Progenitor cell of endocrine pancreas (in vitro differentiated cells): Measurements from ENCODE around the gene REST. TPM values are rescaled to one million over a fixed set of nuclear protein-coding genes. Genes with fewer than 3 reads are reported as not detected.
A peak's percentile ranks its signal among the peaks of the same experiment; 100 is the strongest.

Source experiments
- DNase-seq: peaks from one replicate; pipeline ENCODE4 v3.0.0; 2021; ENCODE audit warnings: low spot score; ENCODE audit not compliant: unreplicated experiment
- H3K27ac Mint-ChIP-seq: 2 replicates; pipeline ENCODE4 v1.8.0; 2021; ENCODE audit warnings: mild to moderate bottlenecking, moderate library complexity, mixed read lengths
- H3K27me3 Mint-ChIP-seq: 2 replicates; pipeline ENCODE4 v1.8.0; 2021; ENCODE audit warnings: mixed read lengths
- H3K36me3 Mint-ChIP-seq: 2 replicates; pipeline ENCODE4 v1.8.0; 2022; ENCODE audit warnings: mixed read lengths; ENCODE audit not compliant: insufficient read depth
- H3K4me1 Mint-ChIP-seq: 2 replicates; pipeline ENCODE4 v1.8.0; 2021; ENCODE audit warnings: low read depth, mixed read lengths
- H3K4me3 Mint-ChIP-seq: 2 replicates; pipeline ENCODE4 v1.8.0; 2021; ENCODE audit warnings: low read depth, mild to moderate bottlenecking, moderate library complexity, mixed read lengths
- H3K9me3 Mint-ChIP-seq: 2 replicates; pipeline ENCODE4 v1.8.0; 2021; ENCODE audit warnings: low read depth, mixed read lengths
- CTCF ChIP-seq: fragments of 200-600 bp; sonication (generic); IDR thresholded peaks from one replicate; pipeline ENCODE4 v1.5.0; 2021; ENCODE audit warnings: antibody characterized with exemption, mild to moderate bottlenecking; ENCODE audit not compliant: unreplicated experiment
- total RNA-seq: library from RNA; stranded (reverse); gene quantifications from 2 replicates; pipeline ENCODE4 v1.2.1, GENCODE V29; 2021

Gene REST
- total RNA-seq, 1 donor from 2014 or later, result 95.7 TPM

DNA sequence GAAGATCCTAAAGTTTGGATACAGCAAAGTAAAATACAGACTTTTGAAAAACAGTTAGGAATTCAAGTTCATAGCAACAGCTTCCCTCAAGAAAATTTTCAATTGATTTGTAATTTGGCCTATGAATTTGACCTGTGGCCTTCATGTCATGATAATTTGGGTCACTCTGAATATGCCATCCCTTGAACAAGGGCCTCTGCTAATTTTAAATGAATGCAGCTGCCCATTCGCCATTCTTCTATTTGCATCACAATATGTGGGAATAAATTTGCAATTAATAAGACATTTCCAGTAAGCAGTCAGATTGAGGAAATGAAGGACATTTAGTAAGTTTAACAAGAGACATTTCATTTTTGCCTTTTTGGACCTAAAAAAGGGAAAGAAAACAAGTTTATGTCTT is 1.9 kb upstream of the REST start:
- Mint-ChIP-seq H3K36me3 (peaks cover 2% of the 10 kb centered on the region), H3K27ac (no peak overlapping the region), H3K4me3 (no peak overlapping the region), H3K27me3 (peaks cover 21% of the 10 kb centered on the region), H3K4me1 (peaks cover 18% of the 10 kb centered on the region), H3K9me3 (no peaks in the 10 kb centered on the region)
- DNase-seq, result no peak
- TF ChIP-seq CTCF, result no peak

DNA sequence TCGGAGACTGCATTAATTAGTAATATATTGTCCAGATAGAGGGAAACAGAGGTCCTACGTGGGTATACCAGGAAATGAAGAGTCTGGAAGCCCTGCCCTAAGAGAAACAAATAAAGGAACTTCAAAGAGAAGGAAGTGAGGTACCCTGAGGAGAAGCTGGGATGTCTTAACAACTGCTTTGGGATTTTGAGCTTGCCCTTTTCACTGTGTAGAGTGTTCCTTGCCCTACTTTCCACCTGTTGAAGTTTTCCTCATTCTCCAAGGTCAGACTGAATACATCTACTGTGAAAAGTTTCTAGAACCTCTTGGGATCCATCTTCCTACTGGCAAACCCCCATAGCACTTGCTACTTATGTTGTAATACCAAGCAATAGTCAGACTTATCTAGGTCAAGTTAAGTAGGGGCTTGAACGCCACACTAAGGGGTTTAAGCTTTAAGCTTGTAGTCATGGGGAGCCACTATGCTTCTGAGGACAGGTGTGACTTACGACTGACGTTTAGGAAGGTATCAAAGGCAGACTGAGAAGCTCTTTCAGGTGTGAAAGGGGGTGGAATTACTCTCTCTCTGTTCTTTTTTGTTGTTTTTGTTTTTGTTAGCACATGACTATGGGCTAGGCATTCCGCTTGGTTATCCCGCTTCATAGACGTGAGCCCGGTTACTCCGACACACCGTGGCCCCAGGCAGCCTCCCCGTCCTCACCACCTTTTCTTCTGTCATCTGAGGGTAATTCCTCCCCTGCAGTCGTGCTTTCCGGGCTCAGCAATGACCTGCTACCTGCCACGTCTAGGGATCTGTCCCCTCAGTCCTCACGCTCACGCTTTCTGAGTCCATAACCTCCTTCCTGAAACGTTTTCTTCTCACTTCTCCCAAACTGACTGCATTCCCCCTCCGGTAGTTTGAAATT is 959 bp upstream of the REST start:
- Mint-ChIP-seq H3K9me3 (no peaks in the 10 kb centered on the region), H3K4me1 (peaks cover 27% of the 10 kb centered on the region), H3K4me3 (peak overlapping the region; percentile 93), H3K27me3 (peaks cover 21% of the 10 kb centered on the region), H3K36me3 (peaks cover 7% of the 10 kb centered on the region), H3K27ac (peak overlapping the region; percentile 93)
- no peak for DNase-seq
- no peak for TF ChIP-seq CTCF

GRCh38 chr4:56908206-56909085 is 746 bp downstream of the REST start:
- peak overlapping the region; percentile 99 for H3K4me3 Mint-ChIP-seq
- DNase-seq, result peak; percentile 68
- H3K27ac Mint-ChIP-seq, result peak overlapping the region; percentile 100
- peaks cover 21% of the 10 kb centered on the region for H3K27me3 Mint-ChIP-seq
- peaks cover 10% of the 10 kb centered on the region for H3K36me3 Mint-ChIP-seq
- TF ChIP-seq CTCF, result no peak
- peaks cover 31% of the 10 kb centered on the region for H3K4me1 Mint-ChIP-seq
- H3K9me3 Mint-ChIP-seq, result no peaks in the 10 kb centered on the region

DNA sequence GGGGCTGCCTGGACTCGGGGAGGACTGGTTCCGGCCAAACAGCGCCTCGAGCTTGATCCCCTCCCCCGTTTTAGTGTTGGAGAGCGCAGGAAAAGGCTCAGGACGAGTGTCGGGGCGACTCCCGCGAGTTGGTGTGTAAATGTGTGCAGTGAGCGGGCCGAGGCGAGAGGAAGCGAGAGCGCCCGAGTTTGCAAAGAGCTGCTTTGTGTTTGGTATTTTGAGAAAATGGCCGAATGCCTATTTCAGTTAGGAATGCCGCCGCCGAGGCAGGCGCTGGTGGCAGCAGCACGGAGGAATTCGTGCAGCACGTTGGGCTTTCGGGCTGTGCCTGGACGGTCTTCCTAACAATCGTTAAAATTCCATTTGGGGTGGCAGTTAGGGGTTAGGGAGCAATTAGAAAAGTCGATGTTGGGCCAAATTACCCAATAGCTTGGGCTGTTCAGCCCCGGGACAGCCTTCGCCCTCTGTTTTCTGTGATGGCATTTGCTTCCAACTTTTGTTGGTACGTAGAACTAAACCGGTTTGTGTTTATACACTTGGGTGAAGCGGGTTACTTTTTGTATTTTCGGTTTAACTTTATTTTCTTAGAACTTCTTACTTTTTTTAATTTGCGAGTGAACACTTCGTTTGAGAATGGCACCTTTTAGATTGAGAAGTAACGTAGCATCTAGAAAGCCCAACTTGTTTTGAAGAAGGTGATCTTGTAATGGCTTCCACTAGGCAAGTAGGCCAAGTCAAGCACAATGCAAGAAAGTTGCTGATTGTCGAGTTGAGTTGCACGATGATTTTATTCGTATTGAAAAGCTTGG is 1.6 kb downstream of the REST start:
- Mint-ChIP-seq H3K4me1 (peaks cover 31% of the 10 kb centered on the region), H3K27me3 (peaks cover 18% of the 10 kb centered on the region), H3K27ac (peak overlapping the region; percentile 100), H3K4me3 (peak overlapping the region; percentile 99), H3K36me3 (peaks cover 10% of the 10 kb centered on the region), H3K9me3 (no peaks in the 10 kb centered on the region)
- DNase-seq, result no peak
- TF ChIP-seq CTCF, result no peak
